ENCODE measurements around the gene CALML3. TPM values are rescaled to one million over a fixed set of nuclear protein-coding genes. Genes with fewer than 3 reads are reported as not detected.
A peak's percentile ranks its signal among the peaks of the same experiment; 100 is the strongest.

Gene CALML3
- total and polyA plus RNA-seq, 2 of the 13 experiments (the other 11 are each of a cell fraction or from before 2014, with no cell fraction given): not detected

GRCh38 chr10:5573968-5574641 is 49.3 kb downstream of the CALML3 start:
- Histone ChIP-seq H3K9ac (ENCODE audit: insufficient read depth, low read depth, low read length) (no peak overlapping the region), H3K27ac (ENCODE audit: extremely low read length, insufficient read depth, low read length) (no peak overlapping the region), H3K9me3 (ENCODE audit: low read length) (no peaks in the 10 kb centered on the region), H3K4me1 (ENCODE audit: insufficient read depth, low read length) (peaks cover 96% of the 10 kb centered on the region), H3K36me3 (replicated peaks in 1 of 2; ENCODE audit: control insufficient read depth in 1 of 2, insufficient read depth in 2 of 2, low read length in 2 of 2) (no peaks in the 10 kb centered on the region), H3K79me2 (ENCODE audit: insufficient read depth, low read length) (no peaks in the 10 kb centered on the region), H4K20me1 (ENCODE audit: insufficient read depth, low read length) (no peaks in the 10 kb centered on the region), H3K4me3 (replicated peaks in 1 of 3; ENCODE audit: insufficient read depth in 1 of 3, low read depth in 2 of 3, low read length in 3 of 3) (peak overlapping the region in 1 of 3 experiments; percentile 53; a peak in 1 of 6 replicates), H2AFZ (ENCODE audit: low read length) (no peak overlapping the region), H3K27me3 (ENCODE audit: control insufficient read depth in 1 of 2, insufficient read depth in 2 of 2, low read length in 2 of 2) (no peaks in the 10 kb centered on the region), H3K4me2 (ENCODE audit: low read depth, low read length) (peak overlapping the region; percentile 60)
- in situ Hi-C loops (cut with HindIII; ENCODE audit: extremely low pct_ligation_motif_present, low pct_unique_long_range_greater_than_20kb): no loop called here
- intact Hi-C loops (cut with micrococcal nuclease; ENCODE audit: unreplicated experiment): no loop called here
- no TSS peak for BruUV-seq (replicated peaks)
- POLR2A ChIA-PET: interaction anchor here (0.8 kb wide), 1 partner anchor 26 kb away, joined by 3 read pairs; no protein-coding TSS in a partner anchor
- WGBS (ENCODE audit: low lambda C conversion rate): 31% methylated on average over 17 of the region's 20 CpGs
- FAIRE-seq: no peak
- no peak for DNase-seq (ENCODE audit: low spot score)
- peak; percentile 22 for ATAC-seq
- CTCF ChIA-PET (ENCODE audit: low intra/inter-chr PET ratio, low total read pairs): no interaction called here
- no peak for TF ChIP-seq ZNF329 (CRISPR knock-in tag; IDR thresholded peaks at IDR 0.05; ENCODE audit: low read depth)
- 0 out of 2 replicates have a peak, but pooled peaks have one; percentile 73 for TF ChIP-seq FOXO4 (CRISPR knock-in tag; conservative IDR thresholded peaks at IDR 0.05)
- TF ChIP-seq STAG1 (CRISPR knock-in tag; IDR thresholded peaks at IDR 0.05): no peak
- TF ChIP-seq ZNF704 (CRISPR knock-in tag; IDR thresholded peaks at IDR 0.05; ENCODE audit: borderline replicate concordance): no peak

Measured in HepG2 (cell line).